B cell (primary cell): ENCODE measurements around the gene PI4KA.

ENCODE experiments used
- EZH2 ChIP-seq: IDR thresholded peaks from 2 replicates; pipeline ENCODE4 v1.6.1; 2012; ENCODE audit warnings: borderline replicate concordance, low read depth, mild to moderate bottlenecking, moderate library complexity, low read length; ENCODE audit not compliant: insufficient read depth, poor library complexity, severe bottlenecking
- TF ChIP-seq, protein P1 (sequence below): fragments of 200-600 bp; IDR thresholded peaks from one replicate; pipeline ENCODE4 v1.8.0; 2022; ENCODE audit warnings: antibody characterized with exemption, mild to moderate bottlenecking

DNA sequence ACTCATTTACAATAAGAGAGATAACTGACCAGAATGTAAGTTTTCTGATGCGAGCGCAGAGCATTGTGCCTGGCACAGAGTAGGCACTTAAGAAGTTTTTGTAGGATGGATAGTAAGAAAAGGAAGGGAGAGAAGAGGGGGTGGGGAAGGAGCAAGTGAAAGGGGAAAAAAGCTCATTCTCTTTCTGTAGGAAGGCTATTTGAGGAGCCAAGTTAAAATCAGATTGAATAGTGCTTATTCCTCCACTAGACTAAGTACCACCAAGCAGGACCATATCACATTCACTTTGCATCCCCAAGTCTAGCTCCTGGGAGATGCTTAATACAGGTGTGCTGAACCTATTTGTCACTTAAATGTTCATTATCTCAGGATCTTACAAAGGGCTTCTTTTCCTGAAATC lies 44.5 kb upstream of the PI4KA start:
- TF ChIP-seq, protein P1, sequence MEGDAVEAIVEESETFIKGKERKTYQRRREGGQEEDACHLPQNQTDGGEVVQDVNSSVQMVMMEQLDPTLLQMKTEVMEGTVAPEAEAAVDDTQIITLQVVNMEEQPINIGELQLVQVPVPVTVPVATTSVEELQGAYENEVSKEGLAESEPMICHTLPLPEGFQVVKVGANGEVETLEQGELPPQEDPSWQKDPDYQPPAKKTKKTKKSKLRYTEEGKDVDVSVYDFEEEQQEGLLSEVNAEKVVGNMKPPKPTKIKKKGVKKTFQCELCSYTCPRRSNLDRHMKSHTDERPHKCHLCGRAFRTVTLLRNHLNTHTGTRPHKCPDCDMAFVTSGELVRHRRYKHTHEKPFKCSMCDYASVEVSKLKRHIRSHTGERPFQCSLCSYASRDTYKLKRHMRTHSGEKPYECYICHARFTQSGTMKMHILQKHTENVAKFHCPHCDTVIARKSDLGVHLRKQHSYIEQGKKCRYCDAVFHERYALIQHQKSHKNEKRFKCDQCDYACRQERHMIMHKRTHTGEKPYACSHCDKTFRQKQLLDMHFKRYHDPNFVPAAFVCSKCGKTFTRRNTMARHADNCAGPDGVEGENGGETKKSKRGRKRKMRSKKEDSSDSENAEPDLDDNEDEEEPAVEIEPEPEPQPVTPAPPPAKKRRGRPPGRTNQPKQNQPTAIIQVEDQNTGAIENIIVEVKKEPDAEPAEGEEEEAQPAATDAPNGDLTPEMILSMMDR = no peak
- no peak for TF ChIP-seq EZH2
